Measurements from ENCODE around the gene PEX14.

DNA sequence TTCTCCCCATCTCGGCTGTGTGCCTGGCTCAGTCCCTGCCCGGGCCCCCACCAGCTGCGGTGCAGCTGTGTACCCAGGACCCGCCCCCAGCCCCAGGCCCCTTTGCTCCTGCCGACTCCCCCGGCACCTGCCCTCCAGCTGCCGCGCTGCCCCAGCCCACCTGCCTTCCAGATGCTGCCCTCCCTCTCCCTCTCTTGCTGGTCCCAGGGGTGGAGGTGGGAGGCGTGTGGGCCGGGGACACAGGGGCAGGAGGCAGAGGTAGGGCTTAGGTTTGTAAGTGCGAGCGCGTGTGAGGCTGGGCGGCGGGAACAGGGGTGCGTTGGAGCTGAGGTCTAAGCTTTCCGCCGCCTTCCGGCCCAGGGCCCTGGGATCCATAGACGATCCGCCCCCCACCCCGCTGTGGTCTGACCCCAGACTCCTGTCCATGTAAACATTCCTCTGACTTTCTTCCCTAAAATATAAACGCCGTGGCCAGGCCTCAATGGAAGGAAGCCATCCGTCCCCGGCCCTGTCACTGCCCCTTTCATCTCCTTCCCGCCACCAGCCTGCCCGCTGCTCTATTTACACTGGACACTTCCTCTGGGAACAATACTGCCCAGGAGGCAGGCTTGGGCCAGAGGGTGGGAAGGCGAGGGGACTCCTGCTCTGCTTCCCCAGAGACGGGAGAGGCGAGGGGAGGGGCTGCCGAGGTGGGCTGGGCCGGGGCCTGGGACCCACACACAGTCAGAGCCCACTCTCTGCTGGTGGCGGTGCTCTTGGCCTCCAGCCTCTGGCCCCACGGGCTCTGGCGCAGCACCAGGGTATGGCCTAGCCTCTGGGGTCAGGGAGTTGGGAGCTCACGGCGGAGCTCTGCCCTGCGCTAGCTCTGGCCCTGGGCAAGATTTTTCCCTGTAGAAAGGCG is 193.4 kb downstream of the PEX14 start:
- no peak for TF ChIP-seq CTCF (IDR thresholded peaks at IDR 0.05; ENCODE audit: insufficient read depth, low read length, poor library complexity, severe bottlenecking)
- no peak for TF ChIP-seq EZH2phosphoT487 (conservative IDR thresholded peaks at IDR 0.05; ENCODE audit: low read length)
